Naive B cell (primary cell): ENCODE results near the gene CTRL. TPM values are rescaled to one million over a fixed set of nuclear protein-coding genes. Genes with fewer than 3 reads are reported as not detected.

ENCODE experiments used
- ATAC-seq, 2 donors: fragments of 150-1000 bp; cut with Tn5 transposase; 2 replicates each; pipeline ENCODE4 v1.10.0; 2021; ENCODE audit warnings: low read depth in 2 of 2, mild to moderate bottlenecking in 2 of 2, moderate library complexity in 2 of 2
- DNase-seq: peaks from one replicate; pipeline ENCODE4 v3.0.0; 2022
- H3K27ac Mint-ChIP-seq, 6 donors: one replicate each; pipeline ENCODE4 v1.8.0; 2020 to 2022; ENCODE audit warnings: mild to moderate bottlenecking in 6 of 6, mixed read lengths in 6 of 6, moderate library complexity in 5 of 6, inconsistent platforms in 2 of 6
- H3K27me3 Mint-ChIP-seq, 3 donors: one replicate each; pipeline ENCODE4 v1.8.0; 2021 to 2022; ENCODE audit warnings: mixed read lengths in 3 of 3, mild to moderate bottlenecking in 1 of 3
- H3K36me3 Mint-ChIP-seq, 2 donors: one replicate each; pipeline ENCODE4 v1.8.0; 2020 to 2022; ENCODE audit warnings: mixed read lengths in 2 of 2, inconsistent platforms in 1 of 2, mild to moderate bottlenecking in 1 of 2
- H3K4me1 Mint-ChIP-seq, 3 donors: one replicate each; pipeline ENCODE4 v1.8.0; 2020 to 2022; ENCODE audit warnings: mixed read lengths in 3 of 3, inconsistent platforms in 1 of 3, mild to moderate bottlenecking in 1 of 3, moderate library complexity in 1 of 3
- H3K4me3 Mint-ChIP-seq, 8 donors: one replicate each; pipeline ENCODE4 v1.8.0; 2020 to 2022; ENCODE audit warnings: mild to moderate bottlenecking in 8 of 8, mixed read lengths in 8 of 8, moderate library complexity in 8 of 8, inconsistent platforms in 2 of 8
- H3K9me3 Mint-ChIP-seq, 7 donors: one replicate each; pipeline ENCODE4 v1.8.0; 2020 to 2022; ENCODE audit warnings: mixed read lengths in 7 of 7, mild to moderate bottlenecking in 5 of 7, inconsistent platforms in 2 of 7, moderate library complexity in 1 of 7
- polyA plus RNA-seq, 6 donors: library from polyadenylated mRNA; unstranded; fragments of 300-500 nt; fragmentation: Illumina TruSeq; gene quantifications; one replicate each; pipeline ENCODE4 v1.2.3, GENCODE V29; 2021; ENCODE audit warnings: low read depth in 6 of 6

CTRL gene
- polyA plus RNA-seq, 6 donors from 2014 or later: 0.65 to 3.2 (median 1.3) TPM

- no peaks in the 10 kb centered on the region for H3K27me3 Mint-ChIP-seq
- peak overlapping the region in 1 of 6 donors; percentile 28 for H3K27ac Mint-ChIP-seq
- peaks cover 4 to 11% of the 10 kb centered on the region in 2 donors for H3K36me3 Mint-ChIP-seq
- DNase-seq (no peak), ATAC-seq (no peak)
- no peaks in the 10 kb centered on the region for H3K9me3 Mint-ChIP-seq
- H3K4me3 Mint-ChIP-seq: no peak overlapping the region
- H3K4me1 Mint-ChIP-seq: peaks cover 15 to 20% (median 19%) of the 10 kb centered on the region in 3 donors
Measured at GRCh38 chr16:67879936-67880335, 51.7 kb downstream of the CTRL start.

Other genes starting within 250 kb of the CTRL start
- 10 to 100 TPM in 1 of 6 donors, 1 to 10 TPM in 5; 6.5 to 12.9 (median 8.4) TPM for gene GFOD2, start 212.5 kb downstream of the CTRL start, polyA plus RNA-seq
- 10 to 100 TPM in 5 of 6 donors, 1 to 10 TPM in 1; 5.2 to 23.0 (median 11.7) TPM for gene RANBP10, start 125.3 kb downstream of the CTRL start, polyA plus RNA-seq
- not detected for gene TSNAXIP1, start 125.0 kb downstream of the CTRL start, polyA plus RNA-seq
- gene THAP11, start 89.5 kb downstream of the CTRL start, polyA plus RNA-seq: 100 to 1,000 TPM in 5 of 6 donors, 10 to 100 TPM in 1; 83.6 to 113 (median 105) TPM
- 100 to 1,000 TPM; 126 to 148 (median 131) TPM for gene NUTF2, start 84.9 kb downstream of the CTRL start, polyA plus RNA-seq
- 10 to 100 TPM in 3 of 6 donors, 1 to 10 TPM in 3; 7.6 to 15.1 (median 9.2) TPM for gene CENPT, start 84.2 kb downstream of the CTRL start, polyA plus RNA-seq
- gene EDC4, start 58.8 kb downstream of the CTRL start, polyA plus RNA-seq: 10 to 100 TPM in 5 of 6 donors, 1 to 10 TPM in 1; 6.7 to 28.6 (median 20.2) TPM
- gene NRN1L, start 47.0 kb downstream of the CTRL start, polyA plus RNA-seq: under 1 TPM in 2 of 6 donors, not detected in 4; 0.64 to 0.90 TPM
- gene PSKH1, start 38.6 kb downstream of the CTRL start, polyA plus RNA-seq: 10 to 100 TPM; 14.2 to 24.4 (median 17.4) TPM
- 100 to 1,000 TPM; 398 to 770 (median 477) TPM for gene PSMB10, start 5.0 kb upstream of the CTRL start, polyA plus RNA-seq
- 1 to 10 TPM in 2 of 6 donors, under 1 TPM in 2, not detected in 2; 0.30 to 4.2 (median 0.93) TPM for gene LCAT, start 12.3 kb upstream of the CTRL start, polyA plus RNA-seq
- gene SLC12A4, start 36.8 kb upstream of the CTRL start, polyA plus RNA-seq: 1 to 10 TPM; 2.8 to 5.4 (median 3.7) TPM
- gene DPEP3, start 48.6 kb upstream of the CTRL start, polyA plus RNA-seq: under 1 TPM in 4 of 6 donors, not detected in 2; 0.44 to 0.83 (median 0.55) TPM
- 100 to 1,000 TPM in 1 of 6 donors, 10 to 100 TPM in 5; 57.3 to 125 (median 75.1) TPM for gene DPEP2, start 67.6 kb upstream of the CTRL start, polyA plus RNA-seq
- under 1 TPM in 1 of 6 donors, not detected in 5; 0.45 TPM for gene DPEP2NB, start 84.0 kb upstream of the CTRL start, polyA plus RNA-seq
- 10 to 100 TPM; 39.8 to 71.5 (median 48.8) TPM for gene DDX28, start 91.4 kb upstream of the CTRL start, polyA plus RNA-seq
- gene DUS2, start 91.4 kb upstream of the CTRL start, polyA plus RNA-seq: 10 to 100 TPM; 36.8 to 51.8 (median 49.9) TPM
- gene NFATC3, start 153.5 kb upstream of the CTRL start, polyA plus RNA-seq: 100 to 1,000 TPM in 2 of 6 donors, 10 to 100 TPM in 4; 74.8 to 147 (median 96.7) TPM